Measurements from ENCODE around the gene GRIK4.

Gene GRIK4

GRCh38 chr11:120769906-120770305, 258.4 kb downstream of the GRIK4 start:
- no peaks in the 10 kb centered on the region for H3K79me2 ChIP-seq (ENCODE audit: insufficient read depth, low read length)
- no peaks in the 10 kb centered on the region for H3K27me3 ChIP-seq (ENCODE audit: insufficient read depth, low read length, poor library complexity, severe bottlenecking)
- H2AFZ ChIP-seq (ENCODE audit: low read length), result no peak overlapping the region
- no peak overlapping the region for H3K4me2 ChIP-seq (ENCODE audit: low read depth, low read length, poor library complexity, severe bottlenecking)
- no peaks in the 10 kb centered on the region for H3K36me3 ChIP-seq (ENCODE audit: insufficient read depth, low read length)
- peaks cover 3% of the 10 kb centered on the region; the same call in 1 of the 2 replicates for H3K9me3 ChIP-seq (ENCODE audit: insufficient read depth, low read depth, low read length)
- H4K20me1 ChIP-seq (ENCODE audit: insufficient read depth, low read length, poor library complexity, severe bottlenecking), result no peaks in the 10 kb centered on the region
- H3K4me3 ChIP-seq (ENCODE audit: low read length, poor library complexity, severe bottlenecking), result no peak overlapping the region
- H3K9ac ChIP-seq (ENCODE audit: low read depth, low read length, poor library complexity, severe bottlenecking), result no peak overlapping the region
- H3F3A ChIP-seq (ENCODE audit: low read depth), result no peaks in the 10 kb centered on the region
- no peak for TF ChIP-seq CTCF (conservative IDR thresholded peaks at IDR 0.05; ENCODE audit: low read length)
- no peak for TF ChIP-seq EZH2phosphoT487 (IDR thresholded peaks at IDR 0.05; ENCODE audit: borderline replicate concordance)
- H3K4me1 ChIP-seq (ENCODE audit: insufficient read depth, low read length, poor library complexity, severe bottlenecking), result peaks cover 5% of the 10 kb centered on the region
- H3K9me2 ChIP-seq (replicated peaks; ENCODE audit: low read depth, low read length), result no peaks in the 10 kb centered on the region

GRCh38 chr11:120771551-120772060, 260.1 kb downstream of the GRIK4 start:
- no peak for TF ChIP-seq CTCF (conservative IDR thresholded peaks at IDR 0.05; ENCODE audit: low read length)
- no peak for TF ChIP-seq EZH2phosphoT487 (IDR thresholded peaks at IDR 0.05; ENCODE audit: borderline replicate concordance)
- H3K9me2 ChIP-seq (replicated peaks; ENCODE audit: low read depth, low read length), result no peaks in the 10 kb centered on the region
- no peaks in the 10 kb centered on the region for H3K27me3 ChIP-seq (ENCODE audit: insufficient read depth, low read length, poor library complexity, severe bottlenecking)
- H3K4me1 ChIP-seq (ENCODE audit: insufficient read depth, low read length, poor library complexity, severe bottlenecking), result peaks cover 5% of the 10 kb centered on the region
- no peak overlapping the region for H3K9ac ChIP-seq (ENCODE audit: low read depth, low read length, poor library complexity, severe bottlenecking)
- no peaks in the 10 kb centered on the region for H3F3A ChIP-seq (ENCODE audit: low read depth)
- H3K4me2 ChIP-seq (ENCODE audit: low read depth, low read length, poor library complexity, severe bottlenecking), result no peak overlapping the region
- no peaks in the 10 kb centered on the region for H3K79me2 ChIP-seq (ENCODE audit: insufficient read depth, low read length)
- no peak overlapping the region for H3K4me3 ChIP-seq (ENCODE audit: low read length, poor library complexity, severe bottlenecking)
- H3K9me3 ChIP-seq (ENCODE audit: insufficient read depth, low read depth, low read length), result peaks cover 3% of the 10 kb centered on the region; the same call in 1 of the 2 replicates
- no peak overlapping the region for H2AFZ ChIP-seq (ENCODE audit: low read length)
- H3K36me3 ChIP-seq (ENCODE audit: insufficient read depth, low read length), result no peaks in the 10 kb centered on the region
- no peaks in the 10 kb centered on the region for H4K20me1 ChIP-seq (ENCODE audit: insufficient read depth, low read length, poor library complexity, severe bottlenecking)

GRCh38 chr11:120773501-120774031, 262.0 kb downstream of the GRIK4 start:
- peak overlapping the region; percentile 33 for H3K4me2 ChIP-seq (ENCODE audit: low read depth, low read length, poor library complexity, severe bottlenecking)
- no peaks in the 10 kb centered on the region for H3F3A ChIP-seq (ENCODE audit: low read depth)
- H3K27me3 ChIP-seq (ENCODE audit: insufficient read depth, low read length, poor library complexity, severe bottlenecking), result no peaks in the 10 kb centered on the region
- peaks cover 5% of the 10 kb centered on the region for H3K4me1 ChIP-seq (ENCODE audit: insufficient read depth, low read length, poor library complexity, severe bottlenecking)
- no peaks in the 10 kb centered on the region for H3K36me3 ChIP-seq (ENCODE audit: insufficient read depth, low read length)
- no peak overlapping the region for H3K4me3 ChIP-seq (ENCODE audit: low read length, poor library complexity, severe bottlenecking)
- no peaks in the 10 kb centered on the region for H3K9me2 ChIP-seq (replicated peaks; ENCODE audit: low read depth, low read length)
- no peak overlapping the region for H3K9ac ChIP-seq (ENCODE audit: low read depth, low read length, poor library complexity, severe bottlenecking)
- TF ChIP-seq CTCF (conservative IDR thresholded peaks at IDR 0.05; ENCODE audit: low read length) (0 out of 2 replicates have a peak, but pooled peaks have one; percentile 6), EZH2phosphoT487 (IDR thresholded peaks at IDR 0.05; ENCODE audit: borderline replicate concordance) (no peak)
- H2AFZ ChIP-seq (ENCODE audit: low read length), result no peak overlapping the region
- no peaks in the 10 kb centered on the region for H3K9me3 ChIP-seq (ENCODE audit: insufficient read depth, low read depth, low read length)
- no peaks in the 10 kb centered on the region for H3K79me2 ChIP-seq (ENCODE audit: insufficient read depth, low read length)
- H4K20me1 ChIP-seq (ENCODE audit: insufficient read depth, low read length, poor library complexity, severe bottlenecking), result no peaks in the 10 kb centered on the region
